ENCODE measurements around the gene CUL5.
A peak's percentile ranks its signal among the peaks of the same experiment; 100 is the strongest.

CUL5 gene

DNA sequence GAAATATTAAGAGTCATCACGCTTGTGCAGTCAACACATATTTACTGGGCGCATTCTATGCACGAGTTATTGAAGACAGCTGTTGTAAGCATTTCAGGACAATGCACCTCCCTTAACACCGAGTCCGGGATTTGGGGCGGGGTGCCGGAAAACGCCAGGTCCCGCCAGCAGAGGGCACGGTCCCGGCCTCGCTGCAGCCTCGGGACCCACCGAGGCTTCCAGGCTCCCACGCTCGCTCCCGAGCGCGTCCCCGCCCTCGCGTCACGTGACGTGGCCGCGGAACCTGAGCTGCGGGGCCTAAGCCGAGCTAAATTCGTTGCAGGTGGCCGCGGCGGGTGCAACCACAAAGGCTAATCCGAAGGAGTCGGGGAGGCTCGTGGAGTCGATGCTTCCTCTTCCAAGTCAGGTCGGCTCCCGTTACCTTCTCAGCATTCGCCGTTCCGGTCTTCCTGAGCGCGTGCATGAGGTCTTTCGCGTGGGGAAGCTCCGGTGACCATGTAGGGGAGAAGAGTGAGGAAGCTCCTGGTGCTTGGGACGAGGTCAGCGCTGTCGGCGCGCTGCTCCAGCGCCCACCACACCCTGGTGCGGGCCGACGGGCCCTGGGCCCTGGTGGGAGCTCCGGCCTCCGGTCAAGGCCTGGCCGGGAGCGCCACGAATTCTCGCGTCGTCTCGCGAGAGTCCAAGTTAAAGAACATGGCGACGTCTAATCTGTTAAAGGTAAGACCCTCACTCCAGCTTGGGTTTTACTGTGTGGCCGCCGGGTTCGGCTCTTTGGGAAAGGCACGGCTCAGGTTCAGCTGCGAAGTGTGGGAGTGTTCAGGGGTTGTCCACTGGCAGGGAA, at the start of gene CUL5:
CUL5 (plus strand) TSS at position 243 of the 841 bp plus-strand sequence; CDS start at position 694, 451 bp downstream.
- Histone ChIP-seq H3K4me3 (ENCODE audit: low read depth, low read length) (peak within 1 kb of the TSS; percentile 99), H3K9me3 (ENCODE audit: control insufficient read depth, insufficient read depth, low read length) (no peaks in the 10 kb centered on the region), H3K27ac (ENCODE audit: low read depth, low read length) (peak within 1 kb of the TSS; percentile 95), H3K4me1 (ENCODE audit: control insufficient read depth, insufficient read depth, low read length) (peaks cover 12% of the 10 kb centered on the region), H3K27me3 (ENCODE audit: control insufficient read depth, insufficient read depth, low read length) (no peaks in the 10 kb centered on the region), H3K36me3 (ENCODE audit: control insufficient read depth, insufficient read depth, low read length) (no peaks in the 10 kb centered on the region), H3K9ac (ENCODE audit: low read depth, low read length) (peak within 1 kb of the TSS; percentile 100)

DNA sequence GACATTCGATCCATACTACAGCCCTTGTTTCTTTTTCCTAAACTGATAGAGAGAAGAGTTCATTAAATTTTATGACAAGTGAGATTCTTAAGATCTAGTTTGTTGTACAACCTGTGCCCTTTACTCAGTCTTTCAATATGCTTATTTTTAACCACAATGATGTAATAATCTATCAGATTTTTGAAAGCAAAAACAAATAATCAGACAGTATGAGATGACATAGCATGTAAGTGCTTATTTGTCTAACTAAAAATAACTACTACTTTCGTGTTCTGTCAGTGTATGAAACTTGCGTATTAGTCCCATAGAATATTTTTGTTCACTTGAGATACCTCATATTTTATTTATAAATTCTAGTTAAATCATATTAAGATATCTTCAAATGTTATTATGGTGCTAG, 47.2 kb upstream of the CUL5 start:
- Histone ChIP-seq H3K4me3 (ENCODE audit: low read depth, low read length) (no peak overlapping the region), H3K9me3 (ENCODE audit: control insufficient read depth, insufficient read depth, low read length) (no peaks in the 10 kb centered on the region), H3K27ac (ENCODE audit: low read depth, low read length) (no peak overlapping the region), H3K9ac (ENCODE audit: low read depth, low read length) (no peak overlapping the region), H3K27me3 (ENCODE audit: control insufficient read depth, insufficient read depth, low read length) (no peaks in the 10 kb centered on the region), H3K36me3 (ENCODE audit: control insufficient read depth, insufficient read depth, low read length) (peaks cover 11% of the 10 kb centered on the region), H3K4me1 (ENCODE audit: control insufficient read depth, insufficient read depth, low read length) (peaks cover 3% of the 10 kb centered on the region; the same call in 1 of the 2 replicates)

DNA sequence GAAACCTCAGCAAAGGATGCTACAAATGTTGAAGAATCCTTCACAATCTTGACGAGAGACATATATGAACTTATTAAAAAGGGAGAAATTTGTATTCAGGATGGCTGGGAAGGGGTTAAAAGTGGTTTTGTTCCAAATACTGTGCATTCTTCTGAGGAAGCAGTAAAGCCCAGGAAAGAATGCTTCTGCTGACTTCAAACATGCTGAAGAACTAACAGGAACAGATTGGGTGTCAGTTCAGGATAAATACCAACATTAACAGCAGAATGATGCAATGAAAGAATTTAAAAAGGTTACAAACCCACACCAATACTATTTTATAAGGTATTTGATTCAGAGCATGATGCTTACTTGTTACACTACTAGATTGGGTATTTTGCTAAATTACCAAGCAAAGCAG, 46.5 kb upstream of the CUL5 start:
- Histone ChIP-seq H3K4me1 (ENCODE audit: control insufficient read depth, insufficient read depth, low read length) (peaks cover 1% of the 10 kb centered on the region; the same call in 1 of the 2 replicates), H3K4me3 (ENCODE audit: low read depth, low read length) (no peak overlapping the region), H3K27me3 (ENCODE audit: control insufficient read depth, insufficient read depth, low read length) (no peaks in the 10 kb centered on the region), H3K36me3 (ENCODE audit: control insufficient read depth, insufficient read depth, low read length) (peaks cover 11% of the 10 kb centered on the region), H3K27ac (ENCODE audit: low read depth, low read length) (no peak overlapping the region), H3K9me3 (ENCODE audit: control insufficient read depth, insufficient read depth, low read length) (no peaks in the 10 kb centered on the region), H3K9ac (ENCODE audit: low read depth, low read length) (no peak overlapping the region)

- H3K4me3 ChIP-seq (ENCODE audit: low read depth, low read length) = no peak overlapping the region
- peaks cover 11% of the 10 kb centered on the region for H3K36me3 ChIP-seq (ENCODE audit: control insufficient read depth, insufficient read depth, low read length)
- no peaks in the 10 kb centered on the region for H3K9me3 ChIP-seq (ENCODE audit: control insufficient read depth, insufficient read depth, low read length)
- no peak overlapping the region for H3K27ac ChIP-seq (ENCODE audit: low read depth, low read length)
- no peaks in the 10 kb centered on the region for H3K27me3 ChIP-seq (ENCODE audit: control insufficient read depth, insufficient read depth, low read length)
- no peaks in the 10 kb centered on the region for H3K4me1 ChIP-seq (ENCODE audit: control insufficient read depth, insufficient read depth, low read length)
- no peak overlapping the region for H3K9ac ChIP-seq (ENCODE audit: low read depth, low read length)
These were observed 45.6 kb upstream of the CUL5 start for GRCh38 chr11:107963091-107963490.

DNA sequence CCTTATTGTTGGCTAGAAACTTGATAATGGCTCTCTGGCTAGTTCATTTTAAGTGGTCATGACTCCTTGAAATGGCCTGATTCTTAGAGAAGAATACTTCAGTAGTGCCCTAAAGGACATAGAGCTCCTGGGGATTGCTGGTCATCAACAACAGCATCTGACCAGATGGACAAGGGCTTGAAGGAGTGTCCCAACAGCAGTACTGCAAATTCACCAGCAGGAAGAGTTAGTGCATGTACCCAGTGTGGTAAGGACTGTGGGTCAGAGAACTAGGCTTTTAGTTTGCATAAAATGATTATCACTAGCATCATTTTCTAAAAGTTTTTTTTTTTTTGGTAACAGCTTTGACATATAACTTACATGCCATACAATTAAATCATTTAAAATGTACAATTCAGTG, 39.5 kb upstream of the CUL5 start:
- no peak overlapping the region for H3K27ac ChIP-seq (ENCODE audit: low read depth, low read length)
- no peak overlapping the region for H3K9ac ChIP-seq (ENCODE audit: low read depth, low read length)
- H3K4me3 ChIP-seq (ENCODE audit: low read depth, low read length) = no peak overlapping the region
- no peaks in the 10 kb centered on the region for H3K36me3 ChIP-seq (ENCODE audit: control insufficient read depth, insufficient read depth, low read length)
- no peaks in the 10 kb centered on the region for H3K9me3 ChIP-seq (ENCODE audit: control insufficient read depth, insufficient read depth, low read length)
- H3K27me3 ChIP-seq (ENCODE audit: control insufficient read depth, insufficient read depth, low read length) = no peaks in the 10 kb centered on the region
- no peaks in the 10 kb centered on the region; the same call in 1 of the 2 replicates for H3K4me1 ChIP-seq (ENCODE audit: control insufficient read depth, insufficient read depth, low read length)

- Histone ChIP-seq H3K4me1 (ENCODE audit: control insufficient read depth, insufficient read depth, low read length) (no peaks in the 10 kb centered on the region; the same call in 1 of the 2 replicates), H3K4me3 (ENCODE audit: low read depth, low read length) (no peak overlapping the region), H3K36me3 (ENCODE audit: control insufficient read depth, insufficient read depth, low read length) (no peaks in the 10 kb centered on the region), H3K27ac (ENCODE audit: low read depth, low read length) (no peak overlapping the region), H3K9ac (ENCODE audit: low read depth, low read length) (no peak overlapping the region), H3K9me3 (ENCODE audit: control insufficient read depth, insufficient read depth, low read length) (no peaks in the 10 kb centered on the region), H3K27me3 (ENCODE audit: control insufficient read depth, insufficient read depth, low read length) (no peaks in the 10 kb centered on the region)
These were observed 38.6 kb upstream of the CUL5 start for GRCh38 chr11:107970049-107970448.

DNA sequence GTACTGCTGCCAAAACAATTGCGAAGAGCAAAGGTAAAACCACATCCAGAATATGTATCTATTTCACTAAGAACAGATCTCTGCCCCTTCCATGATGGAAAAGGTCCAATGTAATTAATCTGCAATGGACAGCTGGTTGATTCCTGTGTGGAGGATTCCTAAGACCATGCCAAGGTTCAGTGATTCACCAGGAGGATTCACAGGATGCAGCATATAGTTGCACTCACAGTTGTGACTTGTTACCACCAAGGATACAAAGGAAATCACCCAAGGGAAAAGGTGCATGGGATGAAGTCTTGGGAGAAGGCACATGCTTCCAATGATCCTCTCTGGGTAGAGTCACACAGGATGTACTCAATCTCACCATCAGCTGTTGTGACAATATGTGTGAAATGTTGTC, 35.1 kb upstream of the CUL5 start:
- no peak overlapping the region for H3K4me3 ChIP-seq (ENCODE audit: low read depth, low read length)
- no peaks in the 10 kb centered on the region for H3K27me3 ChIP-seq (ENCODE audit: control insufficient read depth, insufficient read depth, low read length)
- no peaks in the 10 kb centered on the region for H3K36me3 ChIP-seq (ENCODE audit: control insufficient read depth, insufficient read depth, low read length)
- H3K9me3 ChIP-seq (ENCODE audit: control insufficient read depth, insufficient read depth, low read length) = no peaks in the 10 kb centered on the region
- H3K27ac ChIP-seq (ENCODE audit: low read depth, low read length) = no peak overlapping the region
- no peak overlapping the region for H3K9ac ChIP-seq (ENCODE audit: low read depth, low read length)
- no peaks in the 10 kb centered on the region; the same call in 1 of the 2 replicates for H3K4me1 ChIP-seq (ENCODE audit: control insufficient read depth, insufficient read depth, low read length)

DNA sequence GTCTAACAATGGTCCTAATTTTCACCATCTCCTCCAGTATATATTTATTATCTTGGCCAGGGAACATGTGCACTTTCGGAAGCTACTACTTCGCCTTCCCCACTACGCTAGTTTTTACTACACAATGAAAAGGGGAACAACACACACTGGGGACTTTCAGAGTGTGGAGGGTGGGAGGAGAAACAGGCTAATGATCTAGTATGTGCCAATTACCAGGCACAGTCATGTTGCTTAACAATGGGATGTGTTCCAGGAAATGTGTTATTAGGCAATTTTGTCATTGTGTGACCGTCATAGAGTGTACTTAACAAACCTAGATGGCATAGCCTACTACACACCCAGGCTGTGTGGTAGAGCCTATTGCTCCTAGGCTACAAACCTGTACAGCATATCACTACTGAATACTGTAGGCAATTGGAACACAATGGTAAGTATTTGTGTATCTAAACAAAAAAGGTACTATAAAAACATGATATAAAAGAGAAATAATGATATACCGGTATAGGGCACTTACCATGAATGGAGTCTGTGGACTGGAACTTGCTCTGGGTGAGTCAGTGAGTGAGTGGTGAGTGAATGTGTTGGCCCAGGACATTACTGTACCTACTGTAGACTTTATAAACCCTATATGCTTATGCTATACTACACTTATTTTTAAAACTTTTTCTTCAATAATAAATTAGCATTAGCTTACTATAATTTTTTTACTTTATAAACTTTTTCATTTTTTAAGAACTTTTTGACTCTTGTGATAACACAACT, 20.1 kb upstream of the CUL5 start:
- Histone ChIP-seq H3K27me3 (ENCODE audit: control insufficient read depth, insufficient read depth, low read length) (no peaks in the 10 kb centered on the region), H3K36me3 (ENCODE audit: control insufficient read depth, insufficient read depth, low read length) (no peaks in the 10 kb centered on the region), H3K4me1 (ENCODE audit: control insufficient read depth, insufficient read depth, low read length) (peaks cover 11% of the 10 kb centered on the region), H3K9me3 (ENCODE audit: control insufficient read depth, insufficient read depth, low read length) (no peaks in the 10 kb centered on the region), H3K27ac (ENCODE audit: low read depth, low read length) (no peak overlapping the region), H3K9ac (ENCODE audit: low read depth, low read length) (no peak overlapping the region), H3K4me3 (ENCODE audit: low read depth, low read length) (no peak overlapping the region)

GRCh38 chr11:107991868-107992414, 16.8 kb upstream of the CUL5 start:
- Histone ChIP-seq H3K9ac (ENCODE audit: low read depth, low read length) (no peak overlapping the region), H3K9me3 (ENCODE audit: control insufficient read depth, insufficient read depth, low read length) (no peaks in the 10 kb centered on the region), H3K27ac (ENCODE audit: low read depth, low read length) (peak overlapping the region; percentile 6), H3K27me3 (ENCODE audit: control insufficient read depth, insufficient read depth, low read length) (no peaks in the 10 kb centered on the region), H3K4me1 (ENCODE audit: control insufficient read depth, insufficient read depth, low read length) (peaks cover 11% of the 10 kb centered on the region), H3K36me3 (ENCODE audit: control insufficient read depth, insufficient read depth, low read length) (no peaks in the 10 kb centered on the region), H3K4me3 (ENCODE audit: low read depth, low read length) (no peak overlapping the region)

GRCh38 chr11:107996006-107996776, 12.5 kb upstream of the CUL5 start:
- no peak overlapping the region for H3K27ac ChIP-seq (ENCODE audit: low read depth, low read length)
- H3K4me1 ChIP-seq (ENCODE audit: control insufficient read depth, insufficient read depth, low read length) = peaks cover 15% of the 10 kb centered on the region
- H3K27me3 ChIP-seq (ENCODE audit: control insufficient read depth, insufficient read depth, low read length) = no peaks in the 10 kb centered on the region
- no peak overlapping the region for H3K4me3 ChIP-seq (ENCODE audit: low read depth, low read length)
- H3K9ac ChIP-seq (ENCODE audit: low read depth, low read length) = no peak overlapping the region
- H3K9me3 ChIP-seq (ENCODE audit: control insufficient read depth, insufficient read depth, low read length) = no peaks in the 10 kb centered on the region
- no peaks in the 10 kb centered on the region for H3K36me3 ChIP-seq (ENCODE audit: control insufficient read depth, insufficient read depth, low read length)
